Right ventricle myocardium superior (tissue), 1 donor: Measurements from ENCODE around the gene COP1. TPM values are rescaled to one million over a fixed set of nuclear protein-coding genes. Genes with fewer than 3 reads are reported as not detected.
"Not testable (repeated sequence)": the region's sequence is repeated elsewhere in the genome, so short reads cannot be mapped to it uniquely, and the experiment has no call there.

Experiments used
- ATAC-seq: fragments of 200-7000 bp; cut with Tn5 transposase; one replicate; pipeline ENCODE4 v1.9.1; 2020; ENCODE audit warnings: mild to moderate bottlenecking; ENCODE audit not compliant: poor library complexity
- DNase-seq: peaks from one replicate; pipeline ENCODE4 v3.0.0-alpha.2; 2020
- intact Hi-C: fragments of 100-400 bp; cut with DNase I; formaldehyde crosslinking; loops from one replicate; pipeline ENCODE4 v1.11.2; 2022
- total RNA-seq: library from RNA; stranded (reverse); fragmentation: NEBNext Ultra II Directional; extraction: Animal tissue kit (Norgen Biotek cat#: 25700); gene quantifications from one replicate; pipeline ENCODE4 v1.2.1, GENCODE V29; 2021
- donor health status: DM: no; HTN: yes; CAD: no; lungs with severe emphysema.

COP1 gene
- total RNA-seq, 1 donor from 2014 or later: 20.5 TPM

GRCh38 chr1:176068256-176068655 lies 138.8 kb downstream of the COP1 start:
- ATAC-seq (no peak), DNase-seq (no peak)
- intact Hi-C loops: no loop called here

DNA sequence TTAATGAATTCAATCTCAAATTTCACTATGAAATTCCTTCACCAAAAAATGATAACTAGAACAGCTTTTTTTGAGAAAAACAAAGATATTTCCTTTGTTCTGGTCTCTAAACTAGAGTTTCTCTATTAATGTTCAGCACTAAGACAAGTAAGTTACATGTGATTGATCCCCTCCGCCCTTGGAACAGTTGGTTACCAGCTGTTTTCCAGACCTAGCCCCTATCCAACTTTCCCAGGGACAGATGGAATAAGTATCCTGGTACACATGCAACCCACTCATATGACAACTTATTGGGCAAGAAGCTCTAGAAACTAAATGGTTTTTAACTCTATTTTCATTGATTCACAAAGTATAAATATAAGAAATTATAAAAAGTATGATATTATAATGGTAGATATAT lies 140.4 kb downstream of the COP1 start:
- no peak for DNase-seq
- intact Hi-C loops: no loop called here
- no peak for ATAC-seq

DNA sequence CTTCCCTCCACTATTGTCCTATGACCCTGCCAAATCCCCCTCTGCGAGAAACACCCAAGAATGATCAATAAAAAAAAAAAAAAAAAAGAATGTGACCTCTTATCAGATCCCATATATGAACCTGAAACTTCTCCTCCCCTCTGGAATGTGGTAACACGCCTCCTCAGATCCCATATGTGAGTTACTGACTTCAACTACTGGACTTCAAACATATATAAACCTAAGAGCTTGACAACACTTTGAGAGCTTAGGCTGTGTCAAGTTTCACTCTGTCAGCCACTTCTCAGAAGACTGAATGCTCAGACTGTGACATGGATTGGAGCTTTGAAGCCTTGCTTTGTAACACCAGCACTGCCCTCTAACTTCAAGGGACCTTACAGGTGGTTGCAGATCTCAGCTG lies 148.4 kb downstream of the COP1 start:
- intact Hi-C loops: no loop called here
- no peak for DNase-seq
- ATAC-seq: peak; percentile 53

DNA sequence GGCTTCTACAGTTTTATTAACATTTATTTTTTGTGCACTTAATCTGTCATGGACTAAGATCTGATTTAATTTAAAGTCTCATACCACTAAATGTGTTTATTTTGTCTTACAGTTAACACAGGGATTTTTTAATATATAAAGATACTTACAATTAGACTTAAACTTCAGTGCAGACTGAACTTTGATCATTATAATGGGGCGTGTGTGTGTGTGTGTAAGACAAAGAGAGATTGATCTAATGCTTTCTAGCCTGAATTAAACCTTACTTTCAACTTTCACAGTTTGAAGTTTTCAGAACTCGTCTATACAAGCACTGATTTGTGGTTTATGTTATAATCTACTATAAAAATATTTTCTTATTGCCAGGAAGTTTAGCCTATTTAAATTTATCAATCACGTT lies 150.8 kb downstream of the COP1 start:
- intact Hi-C loops: no loop called here
- DNase-seq: no peak
- ATAC-seq: no peak

- intact Hi-C loops: no loop called here
- DNase-seq (no peak), ATAC-seq (no peak)
Measured at GRCh38 chr1:176055398-176055797, 151.7 kb downstream of the COP1 start.

GRCh38 chr1:176051902-176052518 lies 155.1 kb downstream of the COP1 start:
- ATAC-seq (no peak), DNase-seq (no peak)
- intact Hi-C loops: no loop called here

GRCh38 chr1:176051402-176051801 lies 155.7 kb downstream of the COP1 start:
- ATAC-seq: no peak
- intact Hi-C loops: no loop called here

GRCh38 chr1:176049582-176049981 lies 157.5 kb downstream of the COP1 start:
- ATAC-seq: no peak
- no peak for DNase-seq
- intact Hi-C loops: no loop called here

More at GRCh38 chr1:176051402-176051801, 155.7 kb downstream of the COP1 start:
- DNase-seq: no peak

DNA sequence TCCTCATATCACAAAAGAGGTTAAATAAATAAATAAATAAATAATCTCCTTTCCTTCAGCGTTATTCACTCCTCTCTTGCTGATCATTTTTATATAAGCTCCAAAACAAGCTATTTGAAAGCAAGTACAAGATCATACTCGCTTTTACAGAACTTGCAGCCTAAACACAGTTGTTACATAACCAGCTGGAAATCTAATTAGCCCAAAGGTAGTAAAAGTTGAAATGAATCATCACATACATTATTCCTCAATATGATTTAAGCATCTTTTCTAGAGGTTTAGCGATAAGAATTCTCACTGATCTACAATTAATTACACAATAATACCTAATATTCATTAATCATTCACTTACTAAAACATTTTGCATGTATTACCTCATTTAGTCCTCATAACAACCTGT lies 160.2 kb downstream of the COP1 start:
- intact Hi-C loops: no loop called here
- ATAC-seq: no peak
- no peak for DNase-seq

GRCh38 chr1:176043537-176043936 lies 163.5 kb downstream of the COP1 start:
- DNase-seq: no peak
- intact Hi-C loops: no loop called here
- ATAC-seq: no peak

DNA sequence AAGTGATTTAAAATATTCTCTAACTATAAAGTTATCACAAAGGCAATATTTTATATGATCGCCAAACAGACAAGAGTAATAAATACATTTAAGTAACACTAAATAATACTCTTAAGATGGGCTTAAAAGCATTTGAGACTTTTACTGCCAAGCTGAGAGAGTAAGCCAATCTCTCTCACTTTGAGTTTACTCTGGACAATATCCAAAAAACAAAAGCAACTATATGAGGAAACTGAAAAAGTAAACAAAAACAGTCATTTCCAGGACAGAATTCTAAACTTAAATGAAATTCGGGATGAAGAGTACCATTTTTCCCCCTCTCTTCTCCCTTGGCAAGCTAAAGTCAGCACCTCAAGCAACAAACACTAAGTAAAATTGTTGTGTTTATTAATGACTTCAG lies 173.2 kb downstream of the COP1 start:
- intact Hi-C loops: no loop called here
- ATAC-seq: no peak
- DNase-seq: no peak

GRCh38 chr1:176033474-176033873 lies 173.6 kb downstream of the COP1 start:
- intact Hi-C loops: no loop called here
- DNase-seq: no peak
- no peak for ATAC-seq

DNA sequence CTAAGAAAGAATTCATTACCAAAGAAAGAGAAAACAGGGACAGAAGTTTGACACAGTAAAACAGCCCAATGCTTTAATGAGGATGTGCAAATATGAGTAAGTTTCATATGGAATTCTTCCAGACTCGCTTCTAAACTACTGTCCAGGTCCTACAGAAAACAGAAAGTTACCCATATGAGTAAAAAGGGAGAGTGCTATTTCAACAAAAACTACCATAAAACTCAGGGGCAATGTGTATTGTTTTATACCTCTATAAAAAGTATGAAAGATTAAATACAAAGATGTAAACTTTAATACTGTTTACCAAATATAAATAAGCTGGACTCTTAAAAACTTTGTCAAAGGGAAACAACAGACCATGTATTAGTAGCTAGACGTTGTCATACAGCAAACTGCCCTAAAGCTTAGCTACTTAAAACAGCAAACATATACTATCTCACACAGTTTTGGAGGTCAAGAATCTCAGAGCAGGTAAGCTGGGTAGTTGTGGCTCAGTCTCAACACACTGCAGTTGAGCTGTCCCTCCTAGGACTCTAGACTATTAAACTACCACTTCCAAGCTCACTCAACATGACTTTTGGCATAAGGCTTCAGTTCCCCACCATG lies 174.9 kb downstream of the COP1 start:
- ATAC-seq (no peak), DNase-seq (no peak)
- intact Hi-C loops: no loop called here

DNA sequence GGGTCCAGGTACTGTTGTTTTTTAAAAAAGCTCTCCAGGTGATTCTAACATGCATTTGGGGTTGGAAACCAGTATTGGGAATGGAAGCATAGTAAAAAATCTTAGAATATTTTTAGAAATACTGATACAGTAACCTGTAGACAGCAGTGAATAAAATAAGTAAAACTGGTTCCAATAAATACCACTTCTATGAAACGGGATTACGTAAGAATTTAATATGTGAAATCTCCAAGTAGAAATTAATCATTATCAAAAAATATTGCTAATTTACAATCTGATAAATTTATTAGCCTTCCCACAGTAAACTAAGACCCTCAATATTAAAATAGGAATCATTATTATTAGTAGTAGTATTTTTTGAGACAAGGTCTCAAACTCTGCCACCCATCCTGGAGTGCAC lies 177.5 kb downstream of the COP1 start:
- intact Hi-C loops: no loop called here
- DNase-seq (no peak), ATAC-seq (no peak)

- intact Hi-C loops: no loop called here
- no peak for ATAC-seq
- DNase-seq: no peak
Measured at GRCh38 chr1:176029155-176029554, 177.9 kb downstream of the COP1 start.

DNA sequence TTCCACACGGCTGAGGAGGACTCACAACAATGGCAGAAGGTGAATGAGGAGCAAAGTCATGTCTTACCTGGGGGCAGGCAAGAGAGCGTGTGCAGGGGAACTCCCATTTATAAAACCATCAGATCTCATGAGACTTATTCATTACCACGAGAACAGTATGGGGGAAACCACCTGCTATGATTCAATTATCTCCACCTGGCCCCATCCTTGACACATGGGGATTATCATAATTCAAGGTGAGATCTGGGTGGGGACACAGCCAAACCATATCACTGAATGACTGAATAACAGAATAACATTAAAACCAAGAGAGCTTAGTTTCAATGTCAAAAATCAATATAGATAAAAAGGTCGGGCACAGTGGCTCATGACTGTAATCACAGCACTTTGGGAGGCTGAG lies 179.2 kb downstream of the COP1 start:
- ATAC-seq, intact Hi-C loops, DNase-seq: not testable (repeated sequence)

DNA sequence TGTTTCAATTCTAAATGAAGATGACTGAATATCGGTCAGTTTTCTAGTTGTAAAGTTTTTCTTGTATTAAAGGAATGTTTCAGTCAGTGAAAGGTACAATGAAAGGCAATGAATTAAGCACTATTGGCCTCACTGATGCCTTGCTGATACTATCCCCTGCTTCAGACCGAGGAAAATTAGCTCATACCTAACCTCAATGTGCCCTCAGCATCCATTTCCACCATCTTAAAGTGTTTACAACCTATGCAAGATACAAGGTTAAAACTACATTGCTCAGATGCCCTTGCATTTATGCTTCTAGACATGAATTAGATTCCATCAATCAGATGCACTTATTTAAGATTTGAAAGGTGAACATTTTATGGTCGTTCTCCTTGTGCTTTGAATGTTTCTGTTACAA lies 184.5 kb downstream of the COP1 start:
- DNase-seq (no peak), ATAC-seq (no peak)
- intact Hi-C loops: no loop called here

GRCh38 chr1:176017722-176018121 lies 189.4 kb downstream of the COP1 start:
- intact Hi-C loops: no loop called here
- no peak for ATAC-seq
- DNase-seq: no peak

GRCh38 chr1:176009951-176010350 lies 197.1 kb downstream of the COP1 start:
- ATAC-seq (no peak), DNase-seq (no peak)
- intact Hi-C loops: no loop called here

DNA sequence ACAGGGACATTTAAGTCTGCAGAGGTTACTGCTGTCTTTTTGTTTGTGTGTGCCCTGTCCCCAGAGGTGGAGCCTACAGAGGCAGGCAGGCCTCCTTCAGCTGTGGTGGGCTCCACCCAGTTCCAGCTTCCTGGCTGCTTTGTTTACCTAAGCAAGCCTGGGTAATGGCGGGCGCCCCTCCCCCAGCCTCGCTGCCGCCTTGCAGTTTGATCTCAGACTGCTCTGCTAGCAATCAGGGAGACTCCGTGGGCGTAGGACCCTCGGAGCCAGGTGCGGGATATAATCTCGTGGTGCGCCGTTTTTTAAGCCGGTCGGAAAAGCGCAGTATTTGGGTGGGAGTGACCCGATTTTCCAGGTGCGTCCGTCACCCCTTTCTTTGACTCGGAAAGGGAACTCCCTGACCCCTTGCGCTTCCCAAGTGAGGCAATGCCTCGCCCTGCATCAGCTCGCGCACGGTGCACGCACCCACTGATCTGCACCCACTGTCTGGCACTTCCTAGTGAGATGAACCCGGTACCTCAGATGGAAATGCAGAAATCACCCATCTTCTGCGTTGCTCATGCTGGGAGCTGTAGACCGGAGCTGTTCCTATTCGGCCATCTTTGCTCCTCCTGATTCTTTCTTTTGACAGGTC lies 199.2 kb downstream of the COP1 start:
- DNase-seq, intact Hi-C loops, ATAC-seq: not testable (repeated sequence)
